Neural crest cell (in vitro differentiated cells): ENCODE data around the gene GMCL2. TPM values are rescaled to one million over a fixed set of nuclear protein-coding genes. Genes with fewer than 3 reads are reported as not detected.

ENCODE experiments used
- DNase-seq: peaks from one replicate; pipeline ENCODE4 v3.0.0; 2021; ENCODE audit warnings: low read depth, mixed read lengths, low spot score
- H3K27ac Mint-ChIP-seq: one replicate; pipeline ENCODE4 v1.8.0; 2021; ENCODE audit warnings: mild to moderate bottlenecking, mixed read lengths; ENCODE audit not compliant: unreplicated experiment
- H3K27me3 Mint-ChIP-seq: 2 replicates; pipeline ENCODE4 v1.8.0; 2021; ENCODE audit warnings: low read depth, mild to moderate bottlenecking, mixed read lengths
- H3K36me3 Mint-ChIP-seq: 2 replicates; pipeline ENCODE4 v1.8.0; 2021; ENCODE audit warnings: low read depth, mild to moderate bottlenecking, mixed read lengths
- H3K4me1 Mint-ChIP-seq: 2 replicates; pipeline ENCODE4 v1.8.0; 2021; ENCODE audit warnings: mixed read lengths
- H3K4me3 Mint-ChIP-seq: one replicate; pipeline ENCODE4 v1.8.0; 2021; ENCODE audit warnings: mild to moderate bottlenecking, mixed read lengths
- H3K9me3 Mint-ChIP-seq: 2 replicates; pipeline ENCODE4 v1.8.0; 2021; ENCODE audit warnings: mixed read lengths
- total RNA-seq: library from RNA; stranded (reverse); gene quantifications from 2 replicates; pipeline ENCODE4 v1.2.1, GENCODE V29; 2021
- TF ChIP-seq, protein P1 (sequence below): fragments of 200-600 bp; sonication (generic); conservative IDR thresholded peaks from 2 replicates; pipeline ENCODE4 v1.5.0; 2021; ENCODE audit warnings: antibody characterized with exemption, mild to moderate bottlenecking

Gene GMCL2
- total RNA-seq, 1 donor from 2014 or later: not detected

DNA sequence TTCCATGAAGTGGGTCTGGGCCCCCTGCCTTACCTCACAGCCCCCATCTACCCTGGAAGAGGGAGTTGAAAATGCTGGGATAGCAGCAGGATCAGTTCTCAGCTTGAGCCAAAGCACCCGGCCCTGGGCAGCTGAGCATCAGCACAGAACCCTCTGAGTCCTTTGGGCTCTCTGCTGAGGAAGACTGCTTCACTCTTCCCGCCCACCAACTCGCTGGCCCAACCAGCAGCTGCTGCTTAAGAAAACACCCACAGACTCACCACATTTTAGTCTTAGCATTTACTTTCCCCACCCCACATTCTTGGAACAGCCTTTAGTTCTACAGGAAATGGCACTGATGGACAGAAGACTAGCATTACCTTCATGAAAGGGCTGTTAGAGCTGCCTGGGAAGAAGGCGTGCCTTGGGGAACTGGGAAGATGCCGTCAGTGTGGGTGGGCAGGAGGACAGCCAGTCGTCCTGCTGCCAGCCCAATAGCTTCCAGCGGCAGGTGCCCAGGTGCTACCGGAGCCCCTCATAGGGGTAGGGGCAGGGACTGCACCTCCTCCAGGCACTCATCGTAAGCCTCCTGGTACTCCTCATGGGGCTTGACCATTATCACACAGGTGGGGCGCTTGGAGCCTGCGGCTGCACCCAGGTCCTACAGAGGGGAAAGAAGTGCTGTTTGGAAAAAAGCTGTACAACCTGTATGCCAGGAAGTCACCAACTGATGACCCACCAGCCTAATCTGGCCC is 37.8 kb downstream of the GMCL2 start:
- peaks cover 5% of the 10 kb centered on the region for H3K27me3 Mint-ChIP-seq
- TF ChIP-seq, protein P1, sequence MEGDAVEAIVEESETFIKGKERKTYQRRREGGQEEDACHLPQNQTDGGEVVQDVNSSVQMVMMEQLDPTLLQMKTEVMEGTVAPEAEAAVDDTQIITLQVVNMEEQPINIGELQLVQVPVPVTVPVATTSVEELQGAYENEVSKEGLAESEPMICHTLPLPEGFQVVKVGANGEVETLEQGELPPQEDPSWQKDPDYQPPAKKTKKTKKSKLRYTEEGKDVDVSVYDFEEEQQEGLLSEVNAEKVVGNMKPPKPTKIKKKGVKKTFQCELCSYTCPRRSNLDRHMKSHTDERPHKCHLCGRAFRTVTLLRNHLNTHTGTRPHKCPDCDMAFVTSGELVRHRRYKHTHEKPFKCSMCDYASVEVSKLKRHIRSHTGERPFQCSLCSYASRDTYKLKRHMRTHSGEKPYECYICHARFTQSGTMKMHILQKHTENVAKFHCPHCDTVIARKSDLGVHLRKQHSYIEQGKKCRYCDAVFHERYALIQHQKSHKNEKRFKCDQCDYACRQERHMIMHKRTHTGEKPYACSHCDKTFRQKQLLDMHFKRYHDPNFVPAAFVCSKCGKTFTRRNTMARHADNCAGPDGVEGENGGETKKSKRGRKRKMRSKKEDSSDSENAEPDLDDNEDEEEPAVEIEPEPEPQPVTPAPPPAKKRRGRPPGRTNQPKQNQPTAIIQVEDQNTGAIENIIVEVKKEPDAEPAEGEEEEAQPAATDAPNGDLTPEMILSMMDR: no peak
- peaks cover 22% of the 10 kb centered on the region for H3K4me1 Mint-ChIP-seq
- H3K9me3 Mint-ChIP-seq: no peaks in the 10 kb centered on the region
- H3K27ac Mint-ChIP-seq: no peak overlapping the region
- DNase-seq: no peak
- peak overlapping the region; percentile 27 for H3K4me3 Mint-ChIP-seq
- peaks cover 9% of the 10 kb centered on the region for H3K36me3 Mint-ChIP-seq

DNA sequence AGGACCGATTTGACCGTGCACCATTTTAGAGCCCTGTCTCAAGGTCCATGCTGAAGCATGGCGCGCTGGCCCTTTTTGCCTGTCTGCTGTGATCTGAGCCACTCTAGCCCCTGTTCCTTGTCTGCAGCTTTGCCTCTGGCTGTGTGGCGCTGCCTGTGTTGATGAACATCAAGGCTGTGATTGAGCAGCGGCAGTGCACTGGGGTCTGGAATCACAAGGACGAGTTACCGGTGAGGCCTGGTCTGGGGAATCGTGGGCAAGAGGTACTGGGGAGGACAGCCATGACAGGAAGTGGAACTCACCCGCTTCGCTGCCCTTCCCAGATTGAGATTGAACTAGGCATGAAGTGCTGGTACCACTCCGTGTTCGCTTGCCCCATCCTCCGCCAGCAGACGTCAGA is 39.8 kb downstream of the GMCL2 start:
- DNase-seq: no peak
- no peak overlapping the region for H3K27ac Mint-ChIP-seq
- peaks cover 2% of the 10 kb centered on the region for H3K27me3 Mint-ChIP-seq
- H3K9me3 Mint-ChIP-seq: no peaks in the 10 kb centered on the region
- TF ChIP-seq, protein P1: no peak
- H3K4me1 Mint-ChIP-seq: peaks cover 8% of the 10 kb centered on the region
- no peak overlapping the region for H3K4me3 Mint-ChIP-seq
- peaks cover 12% of the 10 kb centered on the region for H3K36me3 Mint-ChIP-seq

DNA sequence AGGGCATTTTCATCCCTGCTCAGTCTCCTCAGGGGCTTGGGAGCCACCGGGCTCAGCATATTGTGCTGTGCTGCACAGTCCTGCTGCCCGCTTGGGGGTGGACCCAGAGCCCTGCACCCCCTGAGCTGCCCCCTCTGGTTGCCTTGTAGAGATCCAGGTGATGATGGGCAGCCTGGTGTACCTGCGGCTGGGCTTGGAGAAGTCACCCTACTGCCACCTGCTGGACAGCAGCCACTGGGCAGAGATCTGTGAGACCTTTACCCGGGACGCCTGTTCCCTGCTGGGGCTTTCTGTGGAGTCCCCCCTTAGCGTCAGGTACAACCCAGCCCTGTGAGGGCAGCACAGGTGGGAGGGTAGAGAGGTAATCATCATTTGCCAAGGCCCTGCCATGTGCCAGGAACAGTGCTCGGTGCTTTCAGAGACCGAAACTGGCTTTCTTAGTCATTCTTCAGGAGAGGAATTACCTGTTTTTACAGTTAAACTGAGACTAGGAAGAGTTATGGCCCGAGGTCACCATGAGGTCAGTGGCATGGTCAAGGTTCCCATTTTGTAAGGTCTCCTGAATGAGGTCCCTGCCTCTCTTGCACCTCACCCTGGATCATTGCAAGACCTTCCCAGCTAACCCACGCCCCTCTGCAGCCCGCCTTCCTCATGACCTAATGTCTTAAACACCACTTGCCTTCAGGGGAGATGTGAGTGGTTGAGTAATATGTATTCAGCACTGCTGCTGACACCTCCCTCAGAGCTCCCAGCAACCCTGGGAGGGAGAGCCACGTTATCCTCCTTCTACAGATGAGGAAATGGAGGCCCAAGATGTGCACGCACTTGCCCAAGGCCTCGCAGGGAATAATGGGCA is 41.0 kb downstream of the GMCL2 start:
- peak; percentile 60 for DNase-seq
- TF ChIP-seq, protein P1: peak; percentile 84
- Mint-ChIP-seq H3K9me3 (no peaks in the 10 kb centered on the region), H3K4me3 (peak overlapping the region; percentile 56), H3K36me3 (peaks cover 9% of the 10 kb centered on the region), H3K4me1 (no peaks in the 10 kb centered on the region), H3K27ac (no peak overlapping the region), H3K27me3 (no peaks in the 10 kb centered on the region)

DNA sequence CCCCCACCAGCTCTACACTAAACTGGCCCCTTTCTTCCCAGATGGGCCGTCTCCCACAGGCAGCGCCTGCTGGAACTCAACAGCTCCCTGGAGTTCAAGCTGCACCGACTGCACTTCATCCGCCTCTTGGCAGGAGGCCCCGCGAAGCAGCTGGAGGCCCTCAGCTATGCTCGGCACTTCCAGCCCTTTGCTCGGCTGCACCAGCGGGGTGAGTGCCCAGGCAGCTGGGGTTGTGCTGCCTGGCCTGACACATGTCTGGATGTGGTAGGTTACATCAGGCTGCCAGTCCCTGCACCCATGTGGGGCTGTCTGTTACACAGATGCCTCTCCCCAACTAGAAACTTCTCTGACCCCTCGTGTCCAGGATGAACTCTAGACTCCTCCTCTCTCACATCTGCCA is 43.3 kb downstream of the GMCL2 start:
- no peak for DNase-seq
- no peak overlapping the region for H3K27ac Mint-ChIP-seq
- peaks cover 7% of the 10 kb centered on the region for H3K36me3 Mint-ChIP-seq

DNA sequence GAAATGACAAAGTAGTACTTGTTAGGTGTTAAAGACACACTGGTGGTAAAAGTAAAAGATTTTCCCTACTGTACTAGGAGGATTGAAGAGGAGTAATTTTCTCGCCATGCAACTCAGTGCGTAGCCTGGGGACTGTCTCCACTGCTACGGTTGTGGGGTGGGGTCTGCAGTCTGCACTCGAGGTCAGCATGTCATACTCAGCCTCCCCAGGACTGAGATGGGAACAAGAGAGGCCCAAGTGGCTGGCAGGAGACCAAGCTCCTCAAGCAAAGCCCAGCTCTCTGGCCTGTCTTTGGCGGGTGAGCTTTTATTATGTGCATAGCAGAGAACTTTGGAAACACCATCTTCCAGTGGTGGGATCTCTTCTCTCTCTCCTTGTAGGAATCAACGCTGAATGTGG is 43.9 kb downstream of the GMCL2 start:
- no peak for DNase-seq
- Mint-ChIP-seq H3K4me1 (no peaks in the 10 kb centered on the region), H3K27ac (no peak overlapping the region), H3K9me3 (no peaks in the 10 kb centered on the region), H3K27me3 (no peaks in the 10 kb centered on the region), H3K36me3 (peaks cover 7% of the 10 kb centered on the region), H3K4me3 (no peak overlapping the region)
- TF ChIP-seq, protein P1: no peak

More for the DNA sequence above, 43.3 kb downstream of the GMCL2 start:
- H3K4me1 Mint-ChIP-seq: no peaks in the 10 kb centered on the region
- TF ChIP-seq, protein P1: no peak
- H3K27me3 Mint-ChIP-seq: no peaks in the 10 kb centered on the region
- H3K4me3 Mint-ChIP-seq: no peak overlapping the region
- H3K9me3 Mint-ChIP-seq: no peaks in the 10 kb centered on the region
